CD4-positive, alpha-beta T cell treated with Interleukin-10 for 1 hour (primary cell): ENCODE measurements around the gene DNMT1.
"Not testable (repeated sequence)": the region's sequence is repeated elsewhere in the genome, so short reads cannot be mapped to it uniquely, and the experiment has no call there.

Experiments used
- DNase-seq: peaks from one replicate; pipeline ENCODE4 v3.0.0-alpha.2; 2020

Gene DNMT1

DNA sequence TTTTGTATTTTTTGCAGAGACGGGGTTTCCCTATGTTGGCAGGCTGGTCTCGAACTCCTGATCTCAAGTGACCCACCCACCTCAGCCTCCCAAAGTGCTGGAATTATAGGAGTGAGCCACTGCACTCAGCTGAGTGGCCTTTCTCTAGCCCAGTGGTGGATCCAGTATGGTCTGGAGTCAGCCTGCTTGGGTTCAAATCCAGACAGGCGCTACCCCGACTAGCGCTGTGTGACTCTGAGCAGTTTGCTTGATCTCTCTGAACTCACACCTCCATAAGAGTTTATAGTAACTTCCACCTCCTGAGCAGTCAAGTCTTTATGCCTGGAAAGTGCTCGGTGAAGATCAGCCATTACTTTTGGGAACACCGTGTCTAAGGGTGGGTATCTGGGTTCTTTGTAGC lies 25.9 kb upstream of the DNMT1 start:
- no peak for DNase-seq

DNA sequence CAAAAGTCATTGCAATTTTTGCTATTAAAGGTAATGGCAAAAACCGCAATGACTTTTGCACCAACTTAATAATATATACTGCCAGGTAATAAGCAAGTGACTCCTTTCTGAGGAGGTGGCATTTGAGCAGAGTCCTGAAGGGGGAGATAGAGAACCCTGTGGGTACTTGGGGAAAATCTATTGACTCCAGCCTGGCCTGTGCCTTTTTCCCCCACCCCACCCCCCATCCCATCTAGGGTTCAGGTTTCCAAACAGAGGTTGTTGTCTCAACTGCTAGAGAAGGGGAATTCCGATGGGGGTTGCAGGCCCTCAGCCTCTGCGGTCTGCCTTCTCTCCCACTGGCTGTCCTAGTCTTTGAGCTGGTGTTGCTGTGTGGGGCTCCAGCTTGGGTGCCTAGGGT lies 24.9 kb upstream of the DNMT1 start:
- DNase-seq, result peak; percentile 67

DNA sequence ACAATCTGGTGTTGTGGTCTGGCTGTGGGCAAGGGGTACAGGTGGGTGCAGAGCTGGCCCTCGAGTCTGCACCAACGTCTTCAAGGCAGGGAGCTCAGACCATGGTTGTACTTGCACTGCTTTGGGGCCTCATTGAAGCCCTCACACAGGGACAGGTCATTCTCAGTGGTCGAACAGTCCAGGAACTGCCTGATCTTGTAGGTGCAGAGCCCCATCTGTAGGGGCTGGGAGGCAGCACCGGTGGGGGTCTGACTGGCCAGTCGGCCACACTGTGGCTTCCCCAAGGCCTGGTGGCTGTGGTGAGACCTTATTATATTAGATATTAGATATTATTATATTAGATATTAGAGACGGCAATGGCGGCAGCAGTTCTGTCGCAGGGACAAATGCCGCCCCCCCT lies 22.3 kb upstream of the DNMT1 start:
- DNase-seq, result no peak

DNA sequence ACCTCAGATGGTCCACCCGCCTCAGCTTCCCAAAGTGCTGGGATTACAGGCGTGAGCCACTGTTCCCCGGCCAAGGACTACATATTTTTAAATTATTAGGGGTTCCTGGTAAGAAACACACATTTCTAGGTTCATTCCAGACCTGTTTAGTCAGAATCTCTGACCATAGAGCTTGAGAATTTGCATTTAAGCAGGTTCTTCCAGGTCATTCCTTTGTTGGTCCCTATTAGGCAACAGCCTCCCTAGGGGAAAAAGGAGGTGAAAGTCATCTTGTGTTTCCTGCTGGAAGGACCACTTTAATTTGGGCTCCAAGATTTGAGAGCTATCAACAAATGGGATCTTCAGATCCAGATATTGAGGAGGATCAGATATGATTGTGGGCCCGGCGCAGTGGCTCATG lies 20.0 kb upstream of the DNMT1 start:
- no peak for DNase-seq

DNA sequence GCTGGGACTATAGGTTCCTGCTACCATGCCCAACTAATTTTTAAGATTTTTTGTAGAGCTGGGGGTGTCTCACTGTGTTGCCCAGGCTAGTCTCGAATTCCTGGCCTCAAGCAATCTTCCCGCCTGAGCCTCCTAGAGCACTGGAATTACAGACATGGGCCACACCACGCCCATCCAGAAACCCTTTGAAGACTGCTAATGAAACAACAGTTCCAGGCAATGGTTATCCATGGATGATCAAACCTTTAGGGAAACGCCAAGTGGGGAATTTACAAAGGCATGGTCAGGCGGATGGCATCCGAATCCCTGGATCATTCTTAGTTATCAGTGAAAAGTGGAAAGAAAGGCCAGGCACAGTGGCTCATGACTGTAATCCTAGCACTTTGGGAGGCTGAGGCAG lies 16.9 kb upstream of the DNMT1 start:
- DNase-seq, result no peak

DNA sequence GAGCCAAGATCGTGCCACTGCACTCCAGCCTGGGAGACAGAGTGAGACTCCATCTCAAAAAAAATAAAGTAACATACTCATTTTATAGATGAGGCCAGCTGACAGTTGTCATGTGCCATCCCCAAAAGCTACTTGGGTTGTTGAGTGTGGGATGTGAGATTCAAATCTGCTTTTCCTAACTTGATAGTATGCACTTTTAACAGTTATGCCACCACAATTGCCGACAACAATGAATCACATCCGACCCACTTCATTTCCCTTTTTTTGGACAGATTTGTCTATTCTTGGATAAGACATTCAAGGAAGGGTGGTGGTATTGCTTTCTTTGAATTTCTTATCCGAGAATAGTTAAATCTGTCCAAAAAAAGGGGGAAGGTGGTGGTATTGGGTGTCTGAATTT lies 16.3 kb upstream of the DNMT1 start:
- no peak for DNase-seq

DNA sequence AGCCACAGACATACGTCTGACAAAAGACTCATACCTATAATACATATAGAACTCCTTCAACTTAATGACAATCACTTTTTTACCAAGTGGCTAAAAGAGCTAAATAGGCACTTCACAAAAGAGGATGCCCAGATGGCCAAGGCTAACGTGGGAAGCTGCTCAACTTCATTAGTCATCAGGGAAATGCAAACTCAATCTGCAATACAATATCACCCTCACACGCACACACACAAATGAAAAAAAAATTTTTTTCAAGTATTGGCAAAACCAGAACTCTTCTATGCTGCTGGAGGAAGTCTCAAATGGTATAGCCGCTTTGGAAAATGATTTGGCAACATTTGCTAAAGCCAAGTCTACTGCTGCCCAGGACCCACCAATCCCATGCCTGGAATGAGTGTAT lies 14.6 kb upstream of the DNMT1 start:
- no peak for DNase-seq

DNA sequence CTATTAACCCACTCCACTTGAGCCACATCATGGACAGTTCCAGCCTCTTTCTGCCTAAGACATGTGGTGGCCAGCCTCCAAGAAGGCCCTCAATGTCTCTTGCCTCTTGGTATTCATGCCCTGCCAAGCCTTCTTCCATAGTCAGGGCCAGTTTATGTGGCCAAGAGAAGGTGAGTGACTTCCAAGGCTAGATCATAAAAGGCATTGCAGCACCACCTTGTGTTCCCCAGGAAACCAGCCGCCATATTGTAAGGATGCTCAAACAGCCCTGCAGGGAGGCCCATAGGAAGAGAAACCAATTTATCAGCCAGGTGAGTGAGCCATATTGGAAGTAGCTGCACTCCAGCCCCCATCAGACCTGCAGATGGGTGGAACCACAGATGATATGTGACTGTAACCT lies 12.3 kb upstream of the DNMT1 start:
- no peak for DNase-seq

DNA sequence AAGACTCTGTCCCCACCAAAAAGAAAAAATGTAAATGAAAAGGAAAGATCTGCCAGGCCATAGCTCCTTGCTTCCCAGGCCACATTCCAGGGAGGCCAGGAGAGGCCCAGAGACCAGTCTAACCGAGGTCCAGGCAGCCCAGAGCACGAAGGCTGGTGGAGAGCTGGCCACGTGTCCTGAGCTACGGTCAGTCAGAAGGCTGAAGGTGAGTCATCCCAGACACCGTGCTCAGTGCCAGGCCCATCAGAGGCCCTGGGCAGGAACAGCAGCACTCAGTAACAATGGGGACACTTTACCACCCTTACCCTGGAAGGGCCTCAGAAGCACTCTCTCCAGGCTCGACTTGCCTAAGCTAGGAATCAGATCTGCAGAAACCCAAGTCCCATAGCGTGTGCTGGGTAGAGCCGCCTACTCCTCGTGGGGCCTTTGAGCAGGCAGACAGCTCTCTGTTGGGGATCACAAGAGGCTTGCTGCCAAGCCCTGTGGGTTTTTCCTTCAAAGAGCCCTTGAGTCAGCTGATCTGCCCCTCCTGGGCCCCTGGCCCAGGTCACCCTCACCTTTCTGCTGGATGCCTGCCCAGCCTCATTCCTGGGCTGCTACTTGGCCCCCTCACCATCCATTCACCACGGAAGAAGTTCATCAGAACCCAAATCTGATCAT lies 11.6 kb upstream of the DNMT1 start:
- DNase-seq, result no peak

DNA sequence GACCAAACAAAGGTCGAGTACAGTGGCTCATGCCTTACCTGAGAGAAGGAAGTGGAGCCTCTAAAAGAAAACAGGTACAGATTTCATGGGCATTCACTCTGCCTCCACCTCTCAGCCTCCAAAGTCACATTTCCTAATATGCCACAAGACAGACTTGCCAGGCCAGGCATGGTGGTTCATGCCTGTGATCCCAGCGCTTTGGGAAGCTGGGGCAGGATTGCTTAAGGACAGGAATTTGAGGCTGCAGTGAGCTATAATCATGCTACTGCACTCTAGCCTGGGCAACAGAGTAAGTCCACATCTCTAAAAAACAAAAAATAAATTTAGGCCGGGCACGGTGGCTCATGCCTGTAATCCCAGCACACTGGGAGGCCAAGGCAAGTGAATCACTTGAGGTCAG lies 10.9 kb upstream of the DNMT1 start:
- DNase-seq, result no peak

DNA sequence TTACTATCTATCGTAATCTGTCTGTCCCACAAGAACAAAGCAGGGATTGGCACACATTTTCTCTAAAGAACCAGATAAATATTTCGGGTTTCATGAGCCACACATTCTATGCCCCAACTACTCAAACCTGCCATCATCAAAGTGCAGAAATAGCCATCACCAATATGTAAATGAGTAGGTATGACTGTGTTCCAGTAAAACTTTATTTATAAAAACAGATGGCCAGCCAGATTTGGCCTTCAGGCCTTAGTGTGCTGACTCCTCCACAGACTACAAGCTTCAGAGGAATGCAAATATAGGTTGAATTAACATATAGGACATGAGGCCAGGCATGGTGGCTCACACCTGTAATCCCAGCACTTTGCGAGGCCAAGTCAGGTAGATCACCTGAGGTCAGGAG lies 8.9 kb upstream of the DNMT1 start:
- no peak for DNase-seq

DNA sequence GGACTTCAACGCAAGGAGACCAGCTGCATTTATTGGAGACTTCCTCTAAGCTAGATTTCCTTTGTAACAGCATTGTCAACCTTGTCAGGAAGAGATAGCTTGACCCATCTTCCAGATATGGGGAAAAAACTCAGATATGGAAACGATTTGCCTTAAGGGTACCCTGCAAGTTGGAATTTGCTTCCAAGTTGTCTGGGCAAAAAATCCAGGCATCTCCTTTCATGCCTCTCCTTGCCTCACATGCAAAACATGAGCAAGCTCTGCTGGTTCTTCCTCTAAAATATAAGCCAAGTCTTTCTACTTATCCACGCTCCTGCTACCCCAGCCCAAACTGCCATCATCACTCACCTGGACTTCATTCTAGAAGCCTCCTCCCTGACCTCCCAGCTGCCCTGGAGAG lies 6.4 kb upstream of the DNMT1 start:
- DNase-seq, result no peak

DNA sequence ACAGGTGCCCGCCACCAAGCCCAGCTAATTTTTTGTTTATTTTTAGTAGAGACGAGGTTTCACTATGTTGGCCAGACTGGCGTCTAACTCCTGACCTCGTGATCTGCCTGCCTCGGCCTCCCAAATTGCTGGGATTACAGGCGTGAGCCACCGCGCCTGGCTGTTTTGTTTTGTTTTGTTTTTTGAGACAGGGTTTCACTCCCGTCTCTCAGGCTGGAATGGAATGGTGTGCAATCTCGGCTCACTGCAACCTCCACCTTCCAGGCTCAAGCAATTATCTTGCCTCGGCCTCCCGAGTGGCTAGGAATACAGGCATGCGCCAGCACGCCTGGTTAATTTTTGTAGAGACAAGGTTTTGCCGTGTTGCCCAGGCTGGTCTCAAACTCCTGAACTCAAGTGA lies 5.3 kb upstream of the DNMT1 start:
- DNase-seq, result not testable (repeated sequence)

DNA sequence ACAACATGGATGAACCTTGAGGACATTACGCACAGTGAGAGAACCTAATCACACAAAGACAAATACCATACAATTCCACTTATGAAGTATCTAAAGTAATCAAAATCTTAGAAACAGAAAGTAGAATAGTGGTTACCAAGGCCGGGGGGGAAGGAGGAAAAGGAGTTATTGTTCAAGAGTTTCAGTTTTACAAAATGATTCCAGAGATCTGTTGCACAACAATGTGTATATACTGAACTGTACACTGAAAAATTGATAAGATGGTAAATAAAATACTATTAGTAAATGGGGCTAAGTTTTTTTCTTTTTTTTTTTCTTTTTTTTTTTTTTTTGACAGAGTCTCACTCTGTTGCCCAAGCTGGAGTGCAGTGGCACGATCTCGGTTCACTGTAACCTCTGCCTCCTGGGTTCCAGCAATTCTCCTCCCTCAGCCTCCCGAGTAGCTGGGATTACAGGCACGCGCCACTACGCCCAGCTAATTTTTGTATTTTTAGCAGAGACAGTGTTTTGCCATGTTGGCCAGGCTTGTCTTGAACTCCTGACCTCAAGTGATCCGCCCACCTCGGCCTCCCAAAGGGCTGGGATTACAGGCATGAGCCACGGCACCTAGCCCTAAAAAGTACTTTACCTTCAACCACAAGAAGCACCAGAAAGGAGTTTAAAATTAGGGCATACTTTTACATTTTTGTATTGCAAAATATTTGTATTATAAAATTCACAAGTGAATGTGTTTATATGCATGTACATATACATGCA lies 4.3 kb upstream of the DNMT1 start:
- DNase-seq, result peak; percentile 33

DNA sequence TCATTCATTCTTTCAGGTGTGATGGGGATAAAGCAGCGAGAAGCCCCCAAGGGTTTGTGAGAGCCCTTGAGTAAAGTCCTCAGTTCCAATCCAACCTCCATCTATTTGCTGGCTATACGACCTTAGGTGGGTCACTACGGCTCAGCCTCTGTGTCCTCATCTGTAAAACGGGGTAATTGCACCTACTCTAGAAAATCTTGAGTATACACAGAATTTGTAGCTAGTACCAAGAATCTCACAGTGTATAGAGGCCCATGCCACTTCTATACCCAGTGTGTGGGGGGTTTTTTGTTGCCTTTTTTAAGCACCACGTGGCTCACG lies 406 bp upstream of the DNMT1 start:
- no peak for DNase-seq

DNA sequence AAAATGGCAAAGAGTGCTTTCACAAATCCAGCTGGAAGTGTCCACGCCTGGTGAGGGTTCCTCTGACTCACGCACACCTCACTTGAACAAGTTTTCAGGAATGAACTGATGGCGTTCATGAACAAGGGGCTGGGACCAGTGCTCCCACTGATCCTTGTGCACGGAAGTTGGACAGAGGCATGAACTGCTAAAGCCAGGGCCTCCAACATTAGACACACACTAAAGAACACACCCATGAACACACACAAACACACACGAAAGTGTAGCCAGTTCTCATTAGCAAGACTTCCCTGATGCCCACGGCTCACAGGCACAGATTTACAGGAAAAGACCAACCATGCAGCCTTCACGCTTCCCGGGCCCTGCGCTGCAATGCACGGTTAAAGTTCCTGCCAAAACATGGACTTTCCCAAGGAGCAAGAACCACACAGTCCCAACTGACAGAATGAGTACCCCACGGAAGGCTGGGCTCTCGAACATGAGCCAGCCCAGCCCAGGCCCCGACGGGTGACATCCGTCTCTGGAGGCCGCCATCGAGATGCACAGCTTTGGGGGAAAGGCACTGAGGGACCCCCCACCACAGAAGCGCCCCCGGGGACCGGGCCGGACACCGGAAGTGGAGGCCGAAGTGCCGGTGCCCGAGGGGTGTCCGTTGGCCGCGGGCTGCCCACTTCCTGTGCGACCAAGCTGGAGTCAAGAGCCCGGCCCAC lies 808 bp downstream of the DNMT1 start:
- DNase-seq, result no peak

DNA sequence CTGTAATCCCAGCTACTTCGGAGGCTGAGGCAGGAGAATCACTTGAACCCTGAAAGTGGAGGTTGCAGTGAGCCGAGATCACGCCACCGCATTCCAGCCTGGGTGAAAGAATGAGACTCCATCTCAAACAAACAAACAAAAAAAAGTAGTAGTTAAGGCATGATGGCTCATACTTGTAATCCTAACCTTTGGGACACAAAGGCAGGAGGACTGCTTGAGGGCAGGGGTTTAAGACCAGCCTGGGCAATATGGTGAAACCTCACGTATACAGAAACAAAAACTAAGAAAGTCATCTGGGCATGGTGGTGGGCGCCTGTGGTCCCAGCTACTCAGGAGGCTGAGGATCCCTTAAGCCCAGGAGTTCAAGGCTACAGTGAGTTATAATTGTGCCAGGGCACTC lies 1.8 kb downstream of the DNMT1 start:
- DNase-seq, result no peak

DNA sequence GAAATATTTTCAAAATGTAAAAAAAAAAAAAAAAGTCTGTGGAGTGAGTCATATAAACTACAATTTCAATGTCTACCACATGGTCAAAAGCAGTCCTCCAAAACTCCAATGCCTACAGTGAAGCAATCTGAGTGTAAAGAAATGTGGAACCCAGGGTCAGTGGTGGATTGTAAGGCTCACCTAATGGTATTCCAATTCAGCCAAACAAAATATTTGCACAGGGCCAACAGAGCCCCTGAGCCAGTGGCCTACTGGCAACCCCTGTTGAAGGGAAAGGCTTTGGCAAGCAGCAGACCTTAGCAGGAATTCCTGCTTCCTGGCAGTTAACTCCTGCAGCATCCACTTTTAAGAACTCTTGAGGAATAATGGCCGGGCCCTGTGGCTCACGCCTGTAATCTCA lies 3.4 kb downstream of the DNMT1 start:
- DNase-seq, result no peak

DNA sequence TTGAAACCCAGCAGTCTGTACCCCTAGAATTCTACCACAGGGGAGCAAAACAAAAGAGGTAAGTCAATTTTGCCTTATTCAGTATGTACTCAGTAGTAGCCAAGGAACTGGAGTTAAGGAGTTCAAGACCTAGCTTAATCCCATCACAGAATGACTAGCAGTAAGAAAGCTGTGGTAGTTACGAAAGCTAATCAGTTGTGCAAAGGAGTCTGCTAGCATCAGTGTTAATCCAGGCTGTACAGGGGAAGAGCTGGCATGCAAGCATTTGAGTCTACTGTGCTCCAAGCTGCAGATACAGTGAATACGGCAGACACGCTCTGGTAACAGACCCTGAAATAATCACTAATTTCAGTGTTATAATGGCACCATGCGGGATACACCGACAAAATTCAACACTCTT lies 4.7 kb downstream of the DNMT1 start:
- DNase-seq, result no peak

DNA sequence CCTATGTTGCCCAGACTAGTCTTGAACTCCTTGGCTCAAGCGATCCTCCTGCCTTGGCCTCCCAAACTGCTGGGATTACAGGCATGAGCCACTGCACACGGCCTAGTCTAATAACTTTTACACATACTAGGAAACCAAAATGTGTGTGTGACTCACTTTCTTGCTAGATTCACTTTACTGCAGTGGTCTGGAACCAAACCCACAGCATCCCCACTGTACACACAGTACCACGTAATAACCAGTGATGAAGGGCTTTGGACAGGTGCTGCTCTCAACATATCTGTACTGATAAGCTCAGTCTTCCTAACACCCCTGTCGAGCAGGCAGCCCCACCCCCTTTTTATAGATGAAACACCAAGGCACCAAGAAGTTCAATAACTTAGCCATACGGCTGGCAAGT lies 5.1 kb downstream of the DNMT1 start:
- no peak for DNase-seq

DNA sequence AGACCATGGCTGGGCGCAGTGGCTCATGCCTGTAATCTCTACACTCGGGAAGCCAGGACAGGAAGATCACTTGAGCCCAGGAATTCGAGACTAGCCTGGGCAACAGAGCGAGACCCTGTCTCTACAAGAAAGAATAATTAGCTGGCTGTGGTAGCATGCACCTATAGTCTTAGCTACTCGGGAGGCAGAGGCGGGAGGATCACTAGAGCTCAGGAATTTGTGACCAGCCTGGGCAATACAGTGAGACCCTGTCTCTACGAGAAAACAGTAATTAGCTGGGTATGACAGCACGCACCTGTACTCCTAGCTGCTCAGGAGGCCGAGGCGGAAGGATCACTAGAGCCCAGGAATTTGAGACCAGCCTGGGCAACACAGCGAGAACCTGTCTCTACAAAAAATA lies 7.4 kb downstream of the DNMT1 start:
- DNase-seq, result no peak

DNA sequence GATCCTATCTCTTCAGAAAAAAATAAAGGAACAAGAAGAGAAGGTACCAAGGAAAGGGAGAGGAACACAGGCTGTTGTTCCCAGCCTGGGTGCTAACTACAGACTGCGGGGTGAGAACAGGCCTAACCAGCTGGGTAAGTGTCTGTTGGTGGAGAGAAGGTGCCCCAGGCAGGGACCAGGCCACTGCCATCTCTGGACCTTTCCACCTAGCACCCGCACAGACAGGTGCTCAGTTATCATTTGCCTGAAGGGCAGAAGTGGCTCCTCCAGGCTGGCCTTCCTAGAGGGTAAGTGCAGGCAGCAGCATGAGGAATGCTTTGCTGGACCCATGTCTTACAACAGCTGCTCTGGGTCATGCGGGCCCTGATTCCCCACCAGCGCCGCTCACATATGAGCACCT lies 10.1 kb downstream of the DNMT1 start:
- no peak for DNase-seq

DNA sequence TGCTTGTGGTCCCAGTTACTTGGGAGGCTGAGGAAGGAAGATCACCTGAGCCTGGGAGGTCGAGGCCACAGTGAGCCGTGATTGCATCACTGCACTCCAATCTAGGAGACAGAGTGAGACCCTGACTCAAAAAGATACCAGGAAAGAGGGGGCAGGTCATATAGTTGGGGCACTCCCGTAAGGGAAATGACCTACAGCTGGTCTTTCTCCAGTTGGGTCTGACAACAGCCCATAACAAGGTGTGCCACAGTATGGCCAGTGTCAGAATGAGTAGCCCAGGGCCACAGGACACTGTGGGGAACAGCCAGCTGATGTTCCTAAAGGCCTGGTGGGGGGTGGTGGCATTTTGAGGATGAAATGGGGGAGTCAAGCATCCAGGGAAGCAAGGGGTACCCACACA lies 10.8 kb downstream of the DNMT1 start:
- no peak for DNase-seq

DNA sequence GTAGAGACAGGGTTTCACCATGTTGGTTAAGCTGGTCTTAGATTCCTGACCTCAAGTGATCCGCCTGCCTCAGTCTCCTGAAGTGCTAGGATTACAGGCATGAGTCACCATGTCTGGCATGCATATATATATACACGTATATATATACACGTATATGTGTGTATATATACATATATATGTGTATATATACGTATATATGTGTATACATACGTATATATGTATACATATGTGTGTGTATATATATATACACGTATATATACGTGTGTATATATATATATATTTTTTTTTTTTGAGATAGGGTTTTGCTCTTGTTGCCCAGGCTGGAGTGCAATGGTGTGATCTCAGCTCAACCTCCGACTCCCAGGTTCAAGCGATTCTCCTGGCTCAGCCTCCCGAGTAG lies 11.9 kb downstream of the DNMT1 start:
- DNase-seq, result no peak

DNA sequence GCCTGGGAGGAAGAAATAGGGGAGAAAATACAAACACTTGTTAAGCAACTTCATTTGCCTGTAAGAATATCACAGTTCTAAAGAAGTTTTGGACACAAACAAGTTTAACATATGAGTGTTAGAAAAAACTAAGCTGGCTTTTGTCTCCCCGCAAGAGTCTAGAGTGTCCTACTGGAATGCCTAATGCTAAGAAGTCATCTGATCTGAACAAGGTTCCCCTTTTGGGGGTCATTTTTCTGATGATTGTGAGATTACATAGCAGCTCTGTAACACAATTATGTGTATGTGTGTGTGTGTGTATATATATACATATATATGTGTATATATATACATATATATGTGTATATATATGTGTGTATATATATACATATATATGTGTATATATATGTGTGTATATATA lies 12.7 kb downstream of the DNMT1 start:
- DNase-seq, result no peak
